ENCODE results near the gene MAPK11.
A peak's percentile ranks its signal among the peaks of the same experiment; 100 is the strongest.

Gene MAPK11

GRCh38 chr22:50269970-50270665 is at the start of gene MAPK11:
Gene MAPK11 (minus strand): TSS chr22:50270380. CDS start chr22:50270292, 88 bp downstream.
- H3K4me3 ChIP-seq (ENCODE audit: low read length) = peak within 1 kb of the TSS; percentile 62
- TF ChIP-seq CTCF (conservative IDR thresholded peaks at IDR 0.05; ENCODE audit: low read length) = no peak
- peak; percentile 43 for DNase-seq (ENCODE audit: low read depth)

- TF ChIP-seq CTCF (conservative IDR thresholded peaks at IDR 0.05; ENCODE audit: low read length) = no peak
- H3K4me3 ChIP-seq (ENCODE audit: low read length) = no peak overlapping the region
- no peak for DNase-seq (ENCODE audit: low read depth)
Measured at GRCh38 chr22:50319503-50319951, 49.3 kb upstream of the MAPK11 start.

- no peak overlapping the region for H3K4me3 ChIP-seq (ENCODE audit: low read length)
- no peak for DNase-seq (ENCODE audit: low read depth)
Measured at GRCh38 chr22:50318698-50319411, 48.7 kb upstream of the MAPK11 start.

GRCh38 chr22:50318356-50318697 is 48.1 kb upstream of the MAPK11 start:
- no peak for DNase-seq (ENCODE audit: low read depth)
- no peak for TF ChIP-seq CTCF (conservative IDR thresholded peaks at IDR 0.05; ENCODE audit: low read length)
- H3K4me3 ChIP-seq (ENCODE audit: low read length) = no peak overlapping the region

More at GRCh38 chr22:50318698-50319411, 48.7 kb upstream of the MAPK11 start:
- TF ChIP-seq CTCF (conservative IDR thresholded peaks at IDR 0.05; ENCODE audit: low read length) = no peak

- no peak overlapping the region for H3K4me3 ChIP-seq (ENCODE audit: low read length)
- TF ChIP-seq CTCF (conservative IDR thresholded peaks at IDR 0.05; ENCODE audit: low read length) = no peak
- DNase-seq (ENCODE audit: low read depth) = no peak
Measured at GRCh38 chr22:50317674-50318073, 47.5 kb upstream of the MAPK11 start.

- no peak for TF ChIP-seq CTCF (conservative IDR thresholded peaks at IDR 0.05; ENCODE audit: low read length)
- no peak overlapping the region for H3K4me3 ChIP-seq (ENCODE audit: low read length)
- no peak for DNase-seq (ENCODE audit: low read depth)
Measured at GRCh38 chr22:50317178-50317577, 47.0 kb upstream of the MAPK11 start.

Measured in AG10803 (cell line).